Natural killer cell (primary cell): ENCODE measurements around the gene IWS1. TPM values are rescaled to one million over a fixed set of nuclear protein-coding genes. Genes with fewer than 3 reads are reported as not detected.

Source experiments
- ATAC-seq, 3 donors: fragments of 150-1000 bp in 2 of 3; fragments of 200-7000 bp in 1 of 3; cut with Tn5 transposase; 1 replicate in 1 of 3; 2 replicates in 2 of 3; pipeline ENCODE4 v1.10.0; 2021; ENCODE audit warnings: mild to moderate bottlenecking in 2 of 3, moderate library complexity in 2 of 3
- DNase-seq, 2 donors: peaks; one replicate each; pipeline versions ENCODE4 v3.0.0 to v3.0.0-alpha.2; 2013 to 2021; ENCODE audit warnings: mixed read lengths in 1 of 2
- H3K27ac ChIP-seq: one replicate; pipeline ENCODE4 v1.5.1; 2013; ENCODE audit warnings: mild to moderate bottlenecking, low read length
- H3K27me3 ChIP-seq: one replicate; pipeline ENCODE4 v1.6.1; 2013; ENCODE audit warnings: low read length; ENCODE audit not compliant: control insufficient read depth, insufficient read depth
- H3K36me3 ChIP-seq: one replicate; pipeline ENCODE4 v1.6.1; 2013; ENCODE audit warnings: low read length; ENCODE audit not compliant: control insufficient read depth, insufficient read depth
- H3K4me1 ChIP-seq: one replicate; pipeline ENCODE4 v1.6.1; 2013; ENCODE audit warnings: low read length; ENCODE audit not compliant: control insufficient read depth, insufficient read depth
- H3K4me3 ChIP-seq: one replicate; pipeline ENCODE4 v1.5.1; 2013; ENCODE audit warnings: low read length
- H3K9me3 ChIP-seq: one replicate; pipeline ENCODE4 v1.6.1; 2013; ENCODE audit warnings: low read length; ENCODE audit not compliant: control insufficient read depth, insufficient read depth
- H3K27ac Mint-ChIP-seq, 2 donors: one replicate each; pipeline ENCODE4 v1.8.0; 2022; ENCODE audit warnings: mild to moderate bottlenecking in 2 of 2, mixed read lengths in 2 of 2, moderate library complexity in 1 of 2
- H3K27me3 Mint-ChIP-seq, 2 donors: one replicate each; pipeline ENCODE4 v1.8.0; 2022; ENCODE audit warnings: low read depth in 2 of 2, mixed read lengths in 2 of 2
- H3K36me3 Mint-ChIP-seq: one replicate; pipeline ENCODE4 v1.8.0; 2022; ENCODE audit warnings: mixed read lengths
- H3K4me1 Mint-ChIP-seq, 2 donors: one replicate each; pipeline ENCODE4 v1.8.0; 2022; ENCODE audit warnings: mixed read lengths in 2 of 2
- H3K4me3 Mint-ChIP-seq: one replicate; pipeline ENCODE4 v1.8.0; 2022; ENCODE audit warnings: mild to moderate bottlenecking, moderate library complexity, mixed read lengths
- H3K9me3 Mint-ChIP-seq, 2 donors: one replicate each; pipeline ENCODE4 v1.8.0; 2022; ENCODE audit warnings: mixed read lengths in 2 of 2
- CTCF ChIP-seq: fragments of 200-600 bp; IDR thresholded peaks from one replicate; pipeline ENCODE4 v1.8.0; 2022; ENCODE audit warnings: antibody characterized with exemption
- WGBS: methylation state at CpG from one replicate; pipeline ENCODE4 v1.1.7; 2013; ENCODE audit warnings: missing lambda C conversion rate; ENCODE audit not compliant: insufficient coverage; 5-methylcytosine and 5-hydroxymethylcytosine counted together
- intact Hi-C: fragments of 100-400 bp; cut with micrococcal nuclease; formaldehyde crosslinking; loops from one replicate; pipeline ENCODE4 v1.14.2; 2022
- total RNA-seq, 4 donors: library from RNA; stranded (reverse); fragments of 120-200 nt in 1 of 4; gene quantifications; one replicate each; pipeline versions ENCODE4 v1.2.3 to v1.2.4, GENCODE V29; 2013 to 2022

The IWS1 gene
- total RNA-seq, 3 donors from 2014 or later (not counting 1 experiment from before 2014, with no cell fraction given), result 21.7 to 27.1 (median 23.9) TPM

GRCh38 chr2:127464470-127465257 is 61.6 kb downstream of the IWS1 start:
- no peaks in the 10 kb centered on the region for H3K4me1 Mint-ChIP-seq
- no peak overlapping the region for H3K4me3 ChIP-seq
- TF ChIP-seq CTCF, result no peak
- H3K36me3 Mint-ChIP-seq, result no peaks in the 10 kb centered on the region
- intact Hi-C loops, result no loop called here
- WGBS, result 84% methylated on average over 7 of the region's 7 CpGs
- no peaks in the 10 kb centered on the region for H3K9me3 ChIP-seq
- no peak overlapping the region for H3K4me3 Mint-ChIP-seq
- no peaks in the 10 kb centered on the region for H3K4me1 ChIP-seq
- no peaks in the 10 kb centered on the region for H3K27me3 ChIP-seq
- H3K36me3 ChIP-seq, result peaks cover 8% of the 10 kb centered on the region
- ATAC-seq (no peak), DNase-seq (no peak)
- no peaks in the 10 kb centered on the region for H3K9me3 Mint-ChIP-seq
- no peaks in the 10 kb centered on the region for H3K27me3 Mint-ChIP-seq
- no peak overlapping the region for H3K27ac ChIP-seq
- no peak overlapping the region for H3K27ac Mint-ChIP-seq

- no peak for TF ChIP-seq CTCF
- H3K9me3 Mint-ChIP-seq, result no peaks in the 10 kb centered on the region
- H3K36me3 Mint-ChIP-seq, result no peaks in the 10 kb centered on the region
- H3K27me3 Mint-ChIP-seq, result no peaks in the 10 kb centered on the region
- H3K9me3 ChIP-seq, result no peaks in the 10 kb centered on the region
- no peaks in the 10 kb centered on the region for H3K27me3 ChIP-seq
- no peak overlapping the region for H3K27ac ChIP-seq
- no peak overlapping the region for H3K4me3 Mint-ChIP-seq
- peaks cover 2% of the 10 kb centered on the region for H3K36me3 ChIP-seq
- no peak overlapping the region for H3K27ac Mint-ChIP-seq
- DNase-seq (no peak), ATAC-seq (no peak)
- intact Hi-C loops, result no loop called here
- no peak overlapping the region for H3K4me3 ChIP-seq
- H3K4me1 Mint-ChIP-seq, result no peaks in the 10 kb centered on the region
- no peaks in the 10 kb centered on the region for H3K4me1 ChIP-seq
- WGBS, result 97% methylated on average over 14 of the region's 19 CpGs
Observed at GRCh38 chr2:127463155-127463991, 62.9 kb downstream of the IWS1 start.

GRCh38 chr2:127462461-127462860 is 63.8 kb downstream of the IWS1 start:
- TF ChIP-seq CTCF, result no peak
- intact Hi-C loops, result no loop called here
- Histone ChIP-seq H3K27me3 (no peaks in the 10 kb centered on the region), H3K36me3 (no peaks in the 10 kb centered on the region), H3K4me3 (no peak overlapping the region), H3K4me1 (no peaks in the 10 kb centered on the region), H3K27ac (no peak overlapping the region), H3K9me3 (no peaks in the 10 kb centered on the region)
- ATAC-seq (no peak), DNase-seq (no peak)
- H3K36me3 Mint-ChIP-seq, result no peaks in the 10 kb centered on the region
- no peaks in the 10 kb centered on the region for H3K9me3 Mint-ChIP-seq
- no peak overlapping the region for H3K27ac Mint-ChIP-seq
- WGBS, result 78% methylated on average over 3 of the region's 3 CpGs
- no peaks in the 10 kb centered on the region for H3K27me3 Mint-ChIP-seq
- H3K4me1 Mint-ChIP-seq, result no peaks in the 10 kb centered on the region
- H3K4me3 Mint-ChIP-seq, result no peak overlapping the region
